Measurements from ENCODE around the gene PSMD13. TPM values are rescaled to one million over a fixed set of nuclear protein-coding genes. Genes with fewer than 3 reads are reported as not detected.
A peak's percentile ranks its signal among the peaks of the same experiment; 100 is the strongest.
"Not testable (repeated sequence)": the region's sequence is repeated elsewhere in the genome, so short reads cannot be mapped to it uniquely, and the experiment has no call there.

Gene PSMD13
- 403 and 416 TPM in 2 replicates for total RNA-seq (2014; rRNA removed; shearing (Covaris generic))
- polyA plus RNA-seq (2015; cell fraction: cytosol; rRNA removed), result 274 and 277 TPM in 2 replicates
- 316 and 325 TPM in 2 replicates for polyA plus RNA-seq (2015; cell fraction: nucleus; rRNA removed)

DNA sequence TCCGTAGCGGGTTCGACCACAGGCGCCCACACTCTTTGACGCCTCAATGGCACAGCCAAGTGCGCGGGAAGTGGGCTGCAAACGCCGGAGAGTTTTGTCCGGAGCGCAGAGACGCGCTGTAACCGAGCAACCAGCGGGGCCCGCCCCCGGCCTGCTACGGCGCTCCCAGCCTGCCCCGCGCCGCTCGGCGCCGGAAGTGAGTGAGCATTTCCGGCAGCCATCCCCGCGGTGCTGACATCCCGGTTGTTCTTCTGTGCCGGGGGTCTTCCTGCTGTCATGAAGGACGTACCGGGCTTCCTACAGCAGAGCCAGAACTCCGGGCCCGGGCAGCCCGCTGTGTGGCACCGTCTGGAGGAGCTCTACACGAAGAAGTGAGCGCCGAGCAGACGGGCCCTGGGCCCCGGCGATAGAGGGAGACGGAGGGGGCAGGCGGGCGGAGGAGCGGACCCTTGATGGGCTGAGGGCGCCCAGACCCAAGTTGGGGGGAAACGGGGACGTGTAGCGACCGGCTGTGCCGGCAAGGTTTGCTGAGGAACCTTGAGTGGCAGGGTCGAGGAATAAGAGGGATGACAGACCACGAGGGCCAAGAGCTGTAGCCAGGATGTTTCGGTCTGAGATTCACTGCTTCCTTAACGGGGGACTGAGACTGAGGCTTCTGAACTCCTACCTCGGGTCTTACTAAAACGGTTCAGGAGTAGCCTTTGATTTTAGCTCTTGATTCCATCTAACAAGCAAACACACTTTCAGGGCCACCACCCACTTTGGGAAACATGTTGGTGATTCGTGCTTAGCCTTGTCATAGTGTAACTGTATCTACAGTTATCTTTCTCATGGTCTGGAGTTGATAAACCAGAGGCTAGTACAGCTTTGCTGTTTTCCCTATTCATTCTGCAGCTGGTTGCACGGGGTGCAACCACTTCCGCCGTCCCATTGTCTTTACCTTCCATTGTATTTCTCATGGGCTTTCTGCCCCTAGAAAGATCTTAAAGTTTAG, at the start of gene PSMD13:
TSS of gene PSMD13 (plus strand) at position 203 of the 994 bp plus-strand sequence. CDS start at position 277, 74 bp downstream.
- peak; percentile 82 for DNase-seq (ENCODE audit: low read depth)

GRCh38 chr11:189200-189783, 47.5 kb upstream of the PSMD13 start:
- DNase-seq (ENCODE audit: low read depth), result not testable (repeated sequence)

DNA sequence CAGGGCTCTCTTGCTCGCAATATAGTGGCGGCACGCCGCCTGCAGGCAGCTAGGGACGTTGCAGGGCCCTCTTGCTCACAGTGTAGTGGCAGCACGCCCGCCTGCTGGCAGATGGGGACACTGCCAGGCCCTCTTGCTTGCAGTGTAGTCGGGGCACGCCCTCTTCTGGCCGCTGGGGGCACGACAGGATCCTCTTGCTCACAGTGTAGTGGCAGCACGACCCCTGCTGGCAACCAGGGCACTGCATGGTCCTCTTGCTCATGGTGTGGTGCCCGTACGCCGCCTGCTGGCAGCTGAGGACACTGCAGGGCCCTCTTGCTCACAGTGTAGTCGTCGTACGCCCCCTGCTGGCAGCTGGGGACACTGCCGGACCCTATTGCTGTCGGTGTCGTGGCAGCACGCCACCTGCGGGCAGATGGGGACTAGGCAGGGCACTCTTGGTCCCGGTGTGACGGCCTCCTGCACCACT, 46.9 kb upstream of the PSMD13 start:
- not testable (repeated sequence) for DNase-seq (ENCODE audit: low read depth)

DNA sequence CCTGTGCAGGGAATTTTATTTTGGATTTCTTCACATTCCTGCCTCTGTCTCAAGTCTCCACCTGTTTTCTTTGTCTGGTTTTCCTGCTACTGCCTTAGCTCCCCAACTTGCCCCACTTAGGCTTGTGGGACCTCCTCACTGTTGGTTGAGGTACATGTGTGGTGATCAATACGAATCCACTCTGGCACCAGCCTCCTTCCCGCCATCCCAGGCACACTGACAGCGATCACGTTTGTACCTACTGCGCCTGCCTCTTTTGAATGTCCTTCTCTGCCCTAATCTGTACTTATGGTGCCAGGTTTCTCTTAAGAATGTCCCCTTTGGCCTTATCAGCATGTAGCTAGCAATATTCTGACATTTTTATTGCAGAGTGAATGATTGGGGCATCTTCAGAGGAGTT, 46.2 kb upstream of the PSMD13 start:
- DNase-seq (ENCODE audit: low read depth), result not testable (repeated sequence)

DNA sequence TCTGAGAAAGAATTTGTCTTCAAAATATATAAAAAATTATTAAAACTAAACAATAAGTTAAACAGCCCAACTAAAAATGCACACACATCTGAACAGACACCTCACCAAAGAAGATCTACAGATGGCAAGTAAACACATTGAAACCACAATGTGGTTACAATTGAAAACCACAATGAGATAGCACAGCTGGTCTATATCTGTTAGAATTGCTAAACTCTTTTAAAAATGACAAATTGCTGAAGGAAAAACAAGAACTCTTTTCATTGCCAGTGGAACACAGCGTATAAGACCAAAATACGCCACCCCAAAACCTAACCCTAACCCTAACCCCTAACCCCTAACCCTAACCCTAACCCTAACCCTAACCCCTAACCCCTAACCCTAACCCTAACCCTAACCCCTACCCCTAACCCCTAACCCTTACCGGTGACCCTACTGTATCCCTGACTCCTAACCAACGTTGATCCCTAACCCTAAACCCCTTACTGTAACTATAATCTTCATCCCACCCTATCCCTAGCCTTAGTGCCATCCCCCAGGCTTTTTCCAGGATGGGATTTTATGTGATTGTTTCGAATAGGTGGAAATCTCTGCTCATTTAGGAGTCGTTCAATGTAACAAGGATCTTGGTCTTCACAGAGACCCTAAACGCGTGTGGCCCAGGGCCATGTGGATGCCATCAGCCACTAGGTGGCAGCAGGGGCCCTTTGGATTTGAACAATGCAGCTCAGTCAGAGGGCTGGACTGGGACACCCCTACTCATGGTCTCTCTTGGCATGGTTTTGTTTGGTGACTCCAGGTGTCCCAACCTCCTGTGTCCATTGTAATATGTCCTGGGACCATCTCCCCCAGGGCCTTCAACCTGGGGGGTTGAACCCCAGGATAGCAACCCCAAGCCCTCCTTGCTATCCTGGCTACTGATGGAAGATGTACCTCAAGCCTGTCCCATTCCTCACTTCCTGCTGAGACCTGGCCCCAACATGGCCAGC, 45.0 kb upstream of the PSMD13 start:
- DNase-seq (ENCODE audit: low read depth), result not testable (repeated sequence)

DNA sequence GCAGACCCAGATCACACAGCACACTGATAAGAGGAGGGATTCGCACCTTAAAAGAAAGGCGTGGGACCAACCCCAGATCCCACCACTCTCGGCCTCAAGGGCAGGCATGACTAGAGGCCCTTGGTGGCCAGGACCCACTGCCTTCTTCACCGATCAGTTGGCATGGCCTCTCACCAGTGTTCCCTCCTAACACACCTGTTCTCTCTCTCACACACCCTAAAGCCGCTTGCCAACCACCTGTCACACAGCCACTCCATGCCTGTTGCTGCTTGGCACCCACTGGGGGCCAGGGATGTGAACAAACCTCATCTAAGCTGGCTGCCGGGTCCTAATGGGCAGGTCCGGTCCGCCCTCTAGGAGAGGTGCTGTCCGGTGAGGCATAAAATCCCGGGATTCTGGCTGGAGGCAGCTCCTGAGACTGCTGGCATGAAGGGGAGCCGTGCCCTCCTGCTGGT, 44.1 kb upstream of the PSMD13 start, which contains the start of gene SCGB1C1:
TSS of gene SCGB1C1 (plus strand) at position 405 of the 455 bp plus-strand sequence. CDS start at position 427, 22 bp downstream.
- not testable (repeated sequence) for DNase-seq (ENCODE audit: low read depth)

DNA sequence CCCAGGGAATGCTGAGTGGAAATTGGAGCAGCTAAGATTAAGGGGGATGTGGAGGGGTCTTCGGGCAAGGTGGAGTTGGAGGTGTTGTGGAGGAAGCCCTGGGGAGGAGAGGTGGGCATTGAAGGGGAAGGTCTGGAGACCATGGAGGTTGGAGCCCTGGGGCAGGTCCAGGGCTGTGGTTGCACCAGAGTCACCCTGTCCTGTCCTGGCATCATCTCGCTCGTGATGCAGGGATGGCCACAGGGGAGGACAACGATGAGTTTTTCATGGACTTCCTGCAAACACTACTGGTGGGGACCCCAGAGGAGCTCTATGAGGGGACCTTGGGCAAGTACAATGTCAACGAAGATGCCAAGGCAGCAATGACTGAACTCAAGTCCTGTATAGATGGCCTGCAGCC, 43.3 kb upstream of the PSMD13 start:
- DNase-seq (ENCODE audit: low read depth), result not testable (repeated sequence)

GRCh38 chr11:196786-197731, 39.7 kb upstream of the PSMD13 start:
- DNase-seq (ENCODE audit: low read depth), result no peak

GRCh38 chr11:197741-198235, 39.0 kb upstream of the PSMD13 start:
- no peak for DNase-seq (ENCODE audit: low read depth)

DNA sequence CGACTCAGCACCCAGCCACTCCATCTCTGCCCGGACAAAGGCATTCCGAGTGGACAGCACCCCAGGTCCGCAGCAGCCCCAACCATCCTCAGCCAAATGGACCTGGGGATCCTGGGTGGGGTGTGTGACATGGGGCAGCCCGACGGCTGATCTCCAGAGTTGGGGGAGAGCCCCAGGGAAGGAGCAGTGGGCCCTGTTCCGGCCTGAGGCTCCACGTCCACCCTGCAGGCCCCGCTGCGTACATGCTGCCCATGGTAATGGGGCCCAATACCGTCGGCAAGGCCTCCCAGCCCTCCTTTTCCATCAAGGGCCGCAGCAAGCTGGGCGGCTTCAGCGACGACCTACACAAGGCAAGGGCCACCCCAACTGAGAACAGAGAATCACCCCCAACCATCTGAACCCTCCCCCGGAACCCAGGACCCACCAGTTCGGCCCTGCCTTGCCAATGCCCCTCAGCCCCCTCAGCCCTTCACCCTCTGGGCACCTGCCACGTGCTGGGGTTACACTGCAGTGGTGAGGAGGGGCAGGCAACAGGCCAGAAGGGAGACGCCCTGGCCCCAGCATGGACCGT, 38.5 kb upstream of the PSMD13 start:
- DNase-seq (ENCODE audit: low read depth), result no peak

DNA sequence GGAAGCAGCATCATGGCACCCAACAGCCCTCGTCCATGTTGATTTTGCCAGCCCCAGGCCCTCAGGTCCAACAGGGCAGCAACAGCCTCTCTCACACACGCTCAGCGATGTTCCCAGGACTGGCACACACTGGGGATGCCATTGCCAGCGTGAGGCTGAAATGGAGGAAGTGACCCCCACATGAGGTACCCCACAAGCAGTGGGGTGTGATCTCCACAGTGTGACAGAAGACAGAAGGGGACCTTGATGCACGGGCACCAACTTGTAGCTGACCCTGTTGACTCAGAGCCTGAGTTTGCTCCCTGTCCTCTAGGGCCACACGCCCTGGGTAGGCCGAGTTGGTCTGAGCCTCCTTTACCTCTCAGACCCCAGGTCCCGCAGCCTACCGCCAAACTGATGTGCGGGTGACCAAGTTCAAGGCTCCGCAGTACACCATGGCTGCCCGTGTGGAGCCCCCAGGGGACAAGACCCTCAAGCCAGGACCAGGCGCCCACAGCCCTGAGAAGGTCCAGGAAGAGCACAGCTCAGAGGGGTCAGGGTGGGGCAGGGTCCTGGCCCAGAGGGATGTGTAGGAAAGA, 37.7 kb upstream of the PSMD13 start:
- no peak for DNase-seq (ENCODE audit: low read depth)

DNA sequence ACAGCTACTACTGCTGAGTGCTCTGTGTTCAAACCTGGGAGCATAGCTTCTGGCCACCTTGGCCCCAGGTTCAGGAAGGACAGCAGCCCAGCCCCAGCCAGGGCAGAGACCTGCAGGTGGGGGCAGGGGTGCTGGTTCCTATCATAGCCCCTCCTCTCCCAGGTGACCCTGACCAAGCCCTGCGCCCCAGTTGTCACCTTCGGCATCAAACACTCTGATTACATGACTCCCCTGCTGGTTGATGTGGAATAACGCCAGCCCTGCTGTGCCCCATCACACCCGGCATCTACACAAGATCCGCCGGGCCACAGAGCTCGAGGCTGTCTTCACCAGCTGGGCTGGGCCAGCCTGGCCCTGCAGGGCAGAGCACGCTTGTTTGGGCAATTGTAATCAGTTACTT, 37.0 kb upstream of the PSMD13 start:
- DNase-seq (ENCODE audit: low read depth), result no peak

DNA sequence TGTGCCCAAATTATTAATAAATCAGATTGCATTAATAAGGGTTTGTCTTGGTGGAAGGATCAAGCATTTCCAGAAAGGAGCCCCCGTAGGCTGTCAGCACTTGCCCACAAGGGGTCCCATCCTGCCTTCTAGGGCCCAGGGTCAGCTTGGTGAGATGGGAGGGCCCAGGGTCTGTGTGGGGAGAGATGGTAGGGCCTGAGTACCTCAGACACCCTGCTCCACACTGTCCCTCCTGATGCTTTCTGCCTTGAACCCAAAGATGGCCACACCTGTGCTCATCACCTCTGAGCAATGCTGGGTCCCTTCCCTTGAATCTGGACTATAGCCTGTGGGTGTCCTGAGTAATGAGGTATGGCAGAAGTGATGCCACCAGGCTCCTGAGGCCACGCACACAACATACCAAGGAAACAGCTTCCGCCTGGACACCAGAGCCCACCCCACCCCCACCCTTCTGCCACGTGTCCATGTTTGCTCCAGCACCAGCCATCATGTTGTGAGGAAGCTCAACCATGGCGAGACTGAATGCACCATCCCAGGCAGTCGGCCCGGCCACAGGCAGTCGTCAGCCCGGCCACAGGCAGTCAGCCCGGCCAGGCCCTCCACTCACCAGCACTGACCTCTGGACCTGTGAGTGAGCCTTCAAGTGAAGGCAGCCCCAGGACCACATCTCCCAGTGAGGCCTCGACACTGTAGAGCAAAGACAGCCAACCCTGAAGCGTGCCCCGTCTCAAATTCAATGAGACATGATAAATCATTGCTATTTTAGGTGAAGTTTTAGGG, 36.4 kb upstream of the PSMD13 start:
- DNase-seq (ENCODE audit: low read depth), result no peak

DNA sequence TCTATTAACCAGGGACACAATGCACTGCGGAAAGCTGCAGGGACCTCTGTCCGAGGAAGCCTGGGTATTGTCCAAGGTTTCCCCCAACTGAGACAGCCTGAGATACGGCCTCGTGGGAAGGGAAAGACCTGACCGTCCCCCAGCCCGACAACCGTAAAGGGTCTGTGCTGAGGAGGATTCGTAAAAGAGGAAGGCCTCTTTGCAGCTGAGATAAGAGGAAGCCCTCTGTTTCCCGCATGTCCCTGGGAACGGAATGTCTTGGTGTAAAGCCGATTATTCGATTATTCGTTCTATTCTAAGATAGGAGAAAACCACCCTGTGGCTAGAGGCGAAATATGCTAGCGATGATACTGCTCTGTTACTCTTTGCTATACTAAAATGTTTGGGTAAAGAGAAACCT, 34.8 kb upstream of the PSMD13 start:
- DNase-seq (ENCODE audit: low read depth), result no peak

GRCh38 chr11:202490-202889, 34.3 kb upstream of the PSMD13 start:
- DNase-seq (ENCODE audit: low read depth), result no peak

GRCh38 chr11:203056-203944, 33.5 kb upstream of the PSMD13 start:
- DNase-seq (ENCODE audit: low read depth), result no peak
